ENCODE results near the gene ARMC12.

- TF ChIP-seq MAX (IDR thresholded peaks at IDR 0.05) (no peak), YY1 (IDR thresholded peaks at IDR 0.05; ENCODE audit: low read depth) (no peak), EP300 (IDR thresholded peaks at IDR 0.05; ENCODE audit: borderline replicate concordance) (no peak), NFIC (IDR thresholded peaks at IDR 0.05) (no peak), CREB1 (IDR thresholded peaks at IDR 0.05; ENCODE audit: low read depth) (no peak), REST (IDR thresholded peaks at IDR 0.05; ENCODE audit: low read depth) (no peak), RAD21 (IDR thresholded peaks at IDR 0.05; ENCODE audit: low read depth) (no peak), ZBTB7A (IDR thresholded peaks at IDR 0.05; ENCODE audit: low read depth) (no peak), TCF12 (IDR thresholded peaks at IDR 0.05; ENCODE audit: low read depth) (no peak), TAF1 (IDR thresholded peaks at IDR 0.05; ENCODE audit: low read depth) (no peak), CEBPB (IDR thresholded peaks at IDR 0.05) (no peak)
These were observed 11.0 kb upstream of the ARMC12 start for GRCh38 chr6:35725721-35726438.

Data from Ishikawa (cell line).